Neural progenitor cell (in vitro differentiated cells): ENCODE data around the gene DEDD2. TPM values are rescaled to one million over a fixed set of nuclear protein-coding genes. Genes with fewer than 3 reads are reported as not detected.

Experiments
- DNase-seq: peaks from one replicate; pipeline ENCODE4 v3.0.0-alpha.2; 2016; ENCODE audit warnings: low spot score
- H2AFZ ChIP-seq: fragments of 200-600 bp; sonication (generic); replicated peaks from 2 replicates; pipeline ENCODE4 v1.6.1; 2016; ENCODE audit warnings: antibody characterized with exemption
- H3F3A ChIP-seq: fragments of 200-600 bp; sonication (generic); 2 replicates; pipeline ENCODE4 v1.6.1; 2016; ENCODE audit warnings: antibody characterized with exemption, low read depth
- H3K27ac ChIP-seq: fragments of 200-600 bp; sonication (generic); 2 replicates; pipeline ENCODE4 v1.5.1; 2016; ENCODE audit warnings: mild to moderate bottlenecking
- H3K27me3 ChIP-seq: fragments of 200-600 bp; sonication (generic); 2 replicates; pipeline ENCODE4 v1.6.1; 2016; ENCODE audit warnings: mild to moderate bottlenecking, moderate library complexity
- H3K36me3 ChIP-seq: fragments of 200-600 bp; sonication (generic); 2 replicates; pipeline ENCODE4 v1.5.1; 2016
- H3K4me1 ChIP-seq: fragments of 200-600 bp; sonication (generic); 2 replicates; pipeline ENCODE4 v1.6.1; 2016; ENCODE audit warnings: mixed run types
- H3K4me2 ChIP-seq: fragments of 200-600 bp; sonication (generic); 2 replicates; pipeline ENCODE4 v1.6.1; 2016
- H3K4me3 ChIP-seq: fragments of 200-600 bp; sonication (generic); 2 replicates; pipeline ENCODE4 v1.5.1; 2016
- H3K79me2 ChIP-seq: fragments of 200-600 bp; sonication (generic); 2 replicates; pipeline ENCODE4 v1.6.1; 2016; ENCODE audit warnings: low read depth
- H3K9ac ChIP-seq: fragments of 200-600 bp; sonication (generic); 2 replicates; pipeline ENCODE4 v1.6.1; 2016
- H3K9me3 ChIP-seq: fragments of 200-600 bp; sonication (generic); 2 replicates; pipeline ENCODE4 v1.5.1; 2016; ENCODE audit warnings: low read depth
- H4K20me1 ChIP-seq: fragments of 200-600 bp; sonication (generic); 2 replicates; pipeline ENCODE4 v1.6.1; 2016; ENCODE audit warnings: low read depth
- H3K27ac Mint-ChIP-seq: 3 replicates; pipeline ENCODE4 v1.8.0; 2021; ENCODE audit warnings: mixed read lengths
- H3K27me3 Mint-ChIP-seq: 2 replicates; pipeline ENCODE4 v1.8.0; 2022; ENCODE audit warnings: low read depth, mild to moderate bottlenecking, inconsistent platforms, moderate library complexity, mixed read lengths; ENCODE audit not compliant: insufficient read depth
- H3K36me3 Mint-ChIP-seq: 3 replicates; pipeline ENCODE4 v1.8.0; 2021; ENCODE audit warnings: mixed read lengths
- H3K4me1 Mint-ChIP-seq: 3 replicates; pipeline ENCODE4 v1.8.0; 2021; ENCODE audit warnings: mixed read lengths
- H3K4me3 Mint-ChIP-seq: 3 replicates; pipeline ENCODE4 v1.8.0; 2021; ENCODE audit warnings: mild to moderate bottlenecking, moderate library complexity, mixed read lengths
- H3K9me3 Mint-ChIP-seq: 3 replicates; pipeline ENCODE4 v1.8.0; 2020; ENCODE audit warnings: mixed read lengths
- EZH2 ChIP-seq: fragments of 200-600 bp; sonication (generic); IDR thresholded peaks from 2 replicates; pipeline ENCODE4 v1.6.1; 2017; ENCODE audit warnings: antibody characterized with exemption, mild to moderate bottlenecking, moderate library complexity
- EZH2phosphoT487 ChIP-seq: fragments of 200-600 bp; sonication (generic); IDR thresholded peaks from 2 replicates; pipeline ENCODE4 v1.6.1; 2017; ENCODE audit warnings: antibody characterized with exemption
- total RNA-seq: library from RNA; depleted of rRNA; stranded (reverse); fragments of >200 nt; gene quantifications from 2 replicates; pipeline ENCODE4 v1.2.3, GENCODE V29; 2015; ENCODE audit warnings: low replicate concordance
- TF ChIP-seq, protein P1 (sequence below): fragments of 200-600 bp; sonication (generic); IDR thresholded peaks from 2 replicates; pipeline ENCODE4 v1.5.1; 2017; ENCODE audit warnings: antibody characterized with exemption, mild to moderate bottlenecking

Gene DEDD2
- total RNA-seq, 1 donor from 2014 or later = 19.8 TPM

DNA sequence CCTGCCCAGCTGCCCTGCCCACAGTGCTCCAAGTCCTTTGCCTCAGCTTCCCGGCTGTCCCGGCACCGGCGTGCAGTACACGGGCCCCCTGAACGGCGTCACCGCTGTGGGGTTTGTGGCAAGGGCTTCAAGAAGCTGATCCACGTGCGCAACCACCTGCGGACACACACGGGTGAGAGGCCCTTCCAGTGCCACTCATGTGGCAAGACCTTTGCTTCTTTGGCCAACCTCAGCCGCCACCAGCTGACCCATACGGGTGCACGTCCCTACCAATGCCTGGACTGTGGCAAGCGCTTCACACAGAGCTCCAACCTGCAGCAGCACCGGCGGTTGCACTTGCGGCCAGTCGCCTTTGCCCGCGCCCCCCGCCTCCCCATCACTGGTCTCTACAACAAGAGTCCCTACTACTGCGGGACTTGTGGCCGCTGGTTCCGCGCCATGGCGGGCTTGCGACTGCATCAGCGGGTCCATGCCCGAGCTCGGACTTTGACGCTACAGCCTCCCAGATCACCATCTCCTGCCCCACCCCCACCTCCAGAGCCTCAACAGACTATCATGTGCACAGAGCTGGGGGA is 8.3 kb upstream of the DEDD2 start:
- H3K79me2 ChIP-seq = peaks cover 27% of the 10 kb centered on the region
- no peak overlapping the region for H3K4me2 ChIP-seq
- no peaks in the 10 kb centered on the region for H3K36me3 ChIP-seq
- no peak overlapping the region for H3K4me3 ChIP-seq
- H3K4me1 ChIP-seq = peaks cover 5% of the 10 kb centered on the region
- peaks cover 3% of the 10 kb centered on the region for H3K27me3 Mint-ChIP-seq
- no peaks in the 10 kb centered on the region for H3K9me3 Mint-ChIP-seq
- DNase-seq = no peak
- peaks cover 30% of the 10 kb centered on the region for H3K36me3 Mint-ChIP-seq
- no peaks in the 10 kb centered on the region for H3K9me3 ChIP-seq
- TF ChIP-seq EZH2phosphoT487 (no peak), EZH2 (no peak)
- TF ChIP-seq, protein P1, sequence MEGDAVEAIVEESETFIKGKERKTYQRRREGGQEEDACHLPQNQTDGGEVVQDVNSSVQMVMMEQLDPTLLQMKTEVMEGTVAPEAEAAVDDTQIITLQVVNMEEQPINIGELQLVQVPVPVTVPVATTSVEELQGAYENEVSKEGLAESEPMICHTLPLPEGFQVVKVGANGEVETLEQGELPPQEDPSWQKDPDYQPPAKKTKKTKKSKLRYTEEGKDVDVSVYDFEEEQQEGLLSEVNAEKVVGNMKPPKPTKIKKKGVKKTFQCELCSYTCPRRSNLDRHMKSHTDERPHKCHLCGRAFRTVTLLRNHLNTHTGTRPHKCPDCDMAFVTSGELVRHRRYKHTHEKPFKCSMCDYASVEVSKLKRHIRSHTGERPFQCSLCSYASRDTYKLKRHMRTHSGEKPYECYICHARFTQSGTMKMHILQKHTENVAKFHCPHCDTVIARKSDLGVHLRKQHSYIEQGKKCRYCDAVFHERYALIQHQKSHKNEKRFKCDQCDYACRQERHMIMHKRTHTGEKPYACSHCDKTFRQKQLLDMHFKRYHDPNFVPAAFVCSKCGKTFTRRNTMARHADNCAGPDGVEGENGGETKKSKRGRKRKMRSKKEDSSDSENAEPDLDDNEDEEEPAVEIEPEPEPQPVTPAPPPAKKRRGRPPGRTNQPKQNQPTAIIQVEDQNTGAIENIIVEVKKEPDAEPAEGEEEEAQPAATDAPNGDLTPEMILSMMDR = no peak
- no peak overlapping the region for H3K4me3 Mint-ChIP-seq
- peaks cover 3% of the 10 kb centered on the region for H3F3A ChIP-seq
- no peak overlapping the region for H3K9ac ChIP-seq
- H2AFZ ChIP-seq = no peak overlapping the region
- H4K20me1 ChIP-seq = peaks cover 39% of the 10 kb centered on the region
- H3K4me1 Mint-ChIP-seq = peaks cover 11% of the 10 kb centered on the region
- H3K27me3 ChIP-seq = no peaks in the 10 kb centered on the region
- no peak overlapping the region for H3K27ac ChIP-seq
- no peak overlapping the region for H3K27ac Mint-ChIP-seq

DNA sequence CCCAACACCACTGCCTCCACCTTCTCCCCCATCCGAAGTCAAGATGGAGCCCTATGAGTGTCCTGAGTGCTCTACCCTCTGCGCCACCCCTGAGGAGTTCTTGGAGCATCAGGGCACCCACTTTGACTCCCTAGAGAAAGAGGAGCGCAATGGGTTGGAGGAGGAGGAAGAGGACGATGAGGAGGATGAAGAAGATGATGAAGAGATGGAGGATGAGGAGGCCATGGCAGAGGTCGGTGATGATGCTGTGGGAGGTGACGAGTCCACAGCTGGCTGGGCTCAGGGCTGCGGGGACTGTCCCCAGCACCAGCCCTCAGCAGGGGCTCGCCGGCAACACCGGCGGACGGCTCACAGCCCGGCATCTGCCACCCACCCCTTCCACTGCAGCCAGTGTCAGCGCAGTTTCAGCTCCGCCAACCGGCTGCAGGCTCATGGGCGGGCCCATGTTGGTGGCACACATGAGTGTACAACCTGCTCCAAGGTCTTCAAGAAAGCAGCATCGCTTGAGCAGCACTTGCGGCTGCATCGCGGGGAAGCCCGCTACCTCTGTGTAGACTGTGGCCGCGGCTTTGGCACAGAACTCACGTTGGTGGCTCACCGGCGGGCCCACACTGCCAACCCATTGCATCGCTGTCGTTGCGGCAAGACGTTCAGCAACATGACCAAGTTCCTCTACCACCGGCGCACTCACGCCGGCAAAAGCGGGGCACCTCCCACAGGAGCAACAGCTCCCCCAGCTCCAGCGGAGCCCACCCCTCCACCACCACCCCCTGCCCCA is 7.7 kb upstream of the DEDD2 start:
- TF ChIP-seq EZH2phosphoT487 = no peak
- Histone ChIP-seq H3F3A (peaks cover 9% of the 10 kb centered on the region), H3K36me3 (no peaks in the 10 kb centered on the region), H3K4me3 (no peak overlapping the region), H3K4me2 (no peak overlapping the region), H3K4me1 (peaks cover 7% of the 10 kb centered on the region), H4K20me1 (peaks cover 32% of the 10 kb centered on the region), H3K27me3 (no peaks in the 10 kb centered on the region), H3K9ac (no peak overlapping the region), H3K79me2 (peaks cover 31% of the 10 kb centered on the region), H3K9me3 (no peaks in the 10 kb centered on the region), H3K27ac (no peak overlapping the region), H2AFZ (no peak overlapping the region)
- Mint-ChIP-seq H3K36me3 (peaks cover 30% of the 10 kb centered on the region), H3K4me3 (no peak overlapping the region), H3K9me3 (no peaks in the 10 kb centered on the region), H3K4me1 (peaks cover 14% of the 10 kb centered on the region), H3K27ac (no peak overlapping the region), H3K27me3 (peaks cover 3% of the 10 kb centered on the region)
- no peak for DNase-seq

DNA sequence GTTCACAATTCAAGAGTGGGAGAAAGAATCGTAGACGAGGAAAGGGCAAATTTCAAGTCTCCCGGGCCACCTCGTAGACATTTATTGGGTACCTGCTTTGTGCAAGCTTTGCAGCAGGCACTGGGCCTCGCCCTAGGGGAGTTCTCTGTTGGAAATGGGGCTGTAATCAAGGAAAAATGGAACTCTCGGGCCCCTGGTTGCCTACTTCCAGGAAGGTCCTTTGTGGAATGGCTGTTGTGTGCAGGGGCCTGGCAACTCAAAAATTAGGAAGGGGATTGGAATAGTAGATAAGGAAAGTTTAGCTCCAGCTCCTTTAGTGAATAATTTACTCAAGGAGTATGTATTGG is 3.2 kb upstream of the DEDD2 start:
- DNase-seq = peak; percentile 13
- peaks cover 54% of the 10 kb centered on the region for H3K79me2 ChIP-seq
- Mint-ChIP-seq H3K9me3 (no peaks in the 10 kb centered on the region), H3K4me1 (peaks cover 33% of the 10 kb centered on the region), H3K4me3 (peak overlapping the region; percentile 96), H3K27me3 (peaks cover 5% of the 10 kb centered on the region), H3K27ac (peak overlapping the region; percentile 87), H3K36me3 (peaks cover 8% of the 10 kb centered on the region)
- peaks cover 26% of the 10 kb centered on the region for H4K20me1 ChIP-seq
- no peaks in the 10 kb centered on the region for H3K9me3 ChIP-seq
- H3F3A ChIP-seq = peaks cover 24% of the 10 kb centered on the region
- no peaks in the 10 kb centered on the region for H3K27me3 ChIP-seq
- peak overlapping the region; percentile 66 for H3K4me3 ChIP-seq
- H3K4me2 ChIP-seq = peak overlapping the region; percentile 93
- no peaks in the 10 kb centered on the region for H3K36me3 ChIP-seq
- H2AFZ ChIP-seq = peak overlapping the region; percentile 28
- TF ChIP-seq, protein P1 = no peak
- no peak for TF ChIP-seq EZH2
- no peak for TF ChIP-seq EZH2phosphoT487
- H3K27ac ChIP-seq = peak overlapping the region; percentile 57
- peaks cover 22% of the 10 kb centered on the region for H3K4me1 ChIP-seq
- H3K9ac ChIP-seq = peak overlapping the region; percentile 76
